ENCODE measurements around the gene GRIN2A. TPM values are rescaled to one million over a fixed set of nuclear protein-coding genes. Genes with fewer than 3 reads are reported as not detected.
A peak's percentile ranks its signal among the peaks of the same experiment; 100 is the strongest.

GRIN2A gene
- total and polyA plus RNA-seq, 2 of the 8 experiments (the other 6 are each of a cell fraction or from before 2014, with no cell fraction given) = 0.18 to 1.8 TPM

- H4K5ac ChIP-seq (ENCODE audit: insufficient read length, low read depth, low read length) = no peak overlapping the region
- ChIA-PET POLR2A (ENCODE audit: partially characterized antibody) (no interaction called here), CTCF (ENCODE audit: partially characterized antibody) (interaction anchor here (1.4 kb wide), 1 partner anchor 153 kb away, joined by 4 read pairs; no protein-coding TSS in a partner anchor)
- no peak overlapping the region for H3K27ac ChIP-seq (ENCODE audit: low read depth, low read length)
- no peak overlapping the region for H4K91ac ChIP-seq (replicated peaks; ENCODE audit: insufficient read length, low read length)
- H2BK20ac ChIP-seq (ENCODE audit: low read length) = no peak overlapping the region
- no peak overlapping the region for H2BK5ac ChIP-seq (ENCODE audit: low read depth, low read length)
- H3K4me2 ChIP-seq (ENCODE audit: insufficient read depth in 1 of 2, low read depth in 2 of 2, low read length in 2 of 2) = no peak overlapping the region
- no peak overlapping the region for H3K18ac ChIP-seq (ENCODE audit: extremely low read depth, low read length)
- no peak overlapping the region for H3K56ac ChIP-seq (replicated peaks; ENCODE audit: insufficient read length, low read depth, low read length)
- FAIRE-seq = no peak
- H3K4me1 ChIP-seq (replicated peaks in 1 of 4; ENCODE audit: control insufficient read depth in 3 of 4, insufficient read depth in 4 of 4, low read length in 3 of 4) = no peaks in the 10 kb centered on the region
- 89% methylated on average over 1 of the region's 1 CpG; no CpG with 5 or more reads in 1 of the 2 experiments for WGBS, 2 experiments (ENCODE audit: extremely low coverage in 1 of 2, insufficient coverage in 1 of 2, insufficient read length in 1 of 2, insufficient replicate concordance in 2 of 2, low coverage in 1 of 2, low lambda C conversion rate in 2 of 2, missing lambda C conversion rate in 1 of 2)
- H3K9ac ChIP-seq (replicated peaks in 1 of 4; ENCODE audit: extremely low read depth in 1 of 4, low read depth in 3 of 4, low read length in 3 of 4) = no peak overlapping the region
- no peaks in the 10 kb centered on the region for H3K79me2 ChIP-seq (ENCODE audit: control insufficient read depth in 1 of 2, insufficient read depth in 2 of 2, low read length in 2 of 2)
- no peak overlapping the region for H3K4me3 ChIP-seq (ENCODE audit: extremely low read depth in 1 of 4, insufficient read depth in 2 of 4, low read depth in 3 of 4, low read length in 4 of 4)
- no peak overlapping the region for H2BK120ac ChIP-seq (replicated peaks; ENCODE audit: low read depth, low read length)
- no peak overlapping the region for H2BK12ac ChIP-seq (ENCODE audit: low read depth, low read length)
- 0 out of 2 replicates have a peak overlapping the region, but pooled peaks have one; percentile 53 for H2AK5ac ChIP-seq (ENCODE audit: low read depth, low read length)
- H3K23me2 ChIP-seq (ENCODE audit: low read depth, low read length) = no peaks in the 10 kb centered on the region
- H2AFZ ChIP-seq (ENCODE audit: low read length) = no peak overlapping the region
- H4K8ac ChIP-seq (ENCODE audit: extremely low read depth, insufficient read depth, low read length) = no peak overlapping the region
- no peaks in the 10 kb centered on the region for H3K79me1 ChIP-seq (ENCODE audit: low read depth, low read length)
- no peaks in the 10 kb centered on the region; a peak in 1 of 7 replicates for H3K27me3 ChIP-seq (replicated peaks in 1 of 4; ENCODE audit: control insufficient read depth in 3 of 4, extremely low read depth in 1 of 4, insufficient read depth in 3 of 4, low read length in 3 of 4)
- H3K23ac ChIP-seq (ENCODE audit: insufficient read length) = no peak overlapping the region
- H2BK15ac ChIP-seq (ENCODE audit: low read length) = no peak overlapping the region
- H3K36me3 ChIP-seq (ENCODE audit: control insufficient read depth in 2 of 4, insufficient read depth in 4 of 4, low read length in 3 of 4) = peaks cover 0 to 16% (median 0%) of the 10 kb centered on the region in 4 experiments; a peak in 3 of 8 replicates
- no peak overlapping the region for H3K14ac ChIP-seq (ENCODE audit: insufficient read length)
- H4K20me1 ChIP-seq (replicated peaks in 1 of 2; ENCODE audit: control insufficient read depth in 1 of 2, insufficient read depth in 2 of 2, low read length in 2 of 2) = no peaks in the 10 kb centered on the region
- H3K9me3 ChIP-seq (ENCODE audit: insufficient read depth in 2 of 2, low read depth in 1 of 2, low read length in 1 of 2) = no peaks in the 10 kb centered on the region
- no peak overlapping the region for H3K4ac ChIP-seq (replicated peaks; ENCODE audit: insufficient read length, low read depth, low read length)
- DNase-seq (ENCODE audit: low read depth in 1 of 2, low spot score in 2 of 2) = no peak
- TF ChIP-seq JUND (IDR thresholded peaks at IDR 0.05; ENCODE audit: low read length) (no peak), TCF12 (IDR thresholded peaks at IDR 0.05; ENCODE audit: low read depth, low read length) (no peak), RBBP5 (IDR thresholded peaks at IDR 0.05; ENCODE audit: borderline replicate concordance, low read depth, low read length) (no peak), CTBP2 (IDR thresholded peaks at IDR 0.05; ENCODE audit: borderline replicate concordance, insufficient read depth, insufficient read length, low read length) (no peak), CBX5 (IDR thresholded peaks at IDR 0.05; ENCODE audit: low read depth, low read length) (no peak), CTCF (IDR thresholded peaks at IDR 0.05; ENCODE audit: control extremely low read depth in 1 of 3, insufficient read depth in 1 of 3, low read depth in 1 of 3, low read length in 3 of 3) (no peak), ZNF274 (IDR thresholded peaks at IDR 0.05; ENCODE audit: borderline replicate concordance, extremely low read depth, low read length) (no peak), BACH1 (IDR thresholded peaks at IDR 0.05; ENCODE audit: low read length) (no peak), SRF (IDR thresholded peaks at IDR 0.05; ENCODE audit: low read depth, low read length) (no peak), KDM1A (IDR thresholded peaks at IDR 0.05; ENCODE audit: borderline replicate concordance, low read length) (no peak), FOSL1 (IDR thresholded peaks at IDR 0.05; ENCODE audit: insufficient read depth, low read depth, low read length) (no peak), MAX (IDR thresholded peaks at IDR 0.05) (no peak)
Measured at GRCh38 chr16:9801651-9802050, 380.6 kb downstream of the GRIN2A start.
